GM12891 (cell line): ENCODE measurements around the gene APOL6.

Experiments used
- POLR2AphosphoS5 ChIP-seq: IDR thresholded peaks from 2 replicates; pipeline ENCODE4 v1.6.1; 2011; ENCODE audit warnings: low read depth, low read length, control low read depth
- TAF1 ChIP-seq: IDR thresholded peaks from 2 replicates; pipeline ENCODE4 v1.6.1; 2011; ENCODE audit warnings: low read depth, low read length, control low read depth

- TF ChIP-seq POLR2AphosphoS5 (no peak), TAF1 (no peak)
Observed at GRCh38 chr22:35651085-35651484, 2.8 kb downstream of the APOL6 start.
